DND-41 (cell line): ENCODE data around the gene ZNF724.

Source experiments
- ATAC-seq: fragments of 200-7000 bp; cut with Tn5 transposase; 3 replicates; pipeline ENCODE4 v1.9.1; 2021; ENCODE audit warnings: low read depth; ENCODE audit not compliant: insufficient read depth
- DNase-seq: peaks from one replicate; pipeline ENCODE4 v3.0.0-alpha.2; 2020
- H2AFZ ChIP-seq: 2 replicates; pipeline ENCODE4 v1.6.0; 2012; ENCODE audit warnings: low read depth, low read length
- H3K27ac ChIP-seq: 2 replicates; pipeline ENCODE4 v1.5.1; 2012; ENCODE audit warnings: low read length, inconsistent platforms
- H3K27me3 ChIP-seq: fragments of 200-600 bp; sonication (generic); 2 replicates; pipeline ENCODE4 v1.6.0; 2012; ENCODE audit warnings: low read length, mild to moderate bottlenecking, inconsistent platforms; ENCODE audit not compliant: insufficient read depth, poor library complexity
- H3K36me3 ChIP-seq: 2 replicates; pipeline ENCODE4 v1.5.1; 2012; ENCODE audit warnings: low read length, inconsistent platforms; ENCODE audit not compliant: insufficient read depth
- H3K4me1 ChIP-seq: 2 replicates; pipeline ENCODE4 v1.5.1; 2012; ENCODE audit warnings: mild to moderate bottlenecking, low read length; ENCODE audit not compliant: insufficient read depth
- H3K4me2 ChIP-seq: 2 replicates; pipeline ENCODE4 v1.6.0; 2012; ENCODE audit warnings: mild to moderate bottlenecking, moderate library complexity, low read length, inconsistent platforms; ENCODE audit not compliant: insufficient read depth
- H3K4me3 ChIP-seq, 2 experiments: fragments of 200-600 bp in 1 of 2; shearing (Covaris generic) in 1 of 2; 2 replicates each; pipeline ENCODE4 v1.5.1; 2012 to 2016; ENCODE audit warnings: inconsistent platforms in 2 of 2, low read length in 2 of 2, mild to moderate bottlenecking in 2 of 2, low read depth in 1 of 2, moderate library complexity in 1 of 2
- H3K79me2 ChIP-seq: 2 replicates; pipeline ENCODE4 v1.6.0; 2012; ENCODE audit warnings: low read length, inconsistent platforms; ENCODE audit not compliant: insufficient read depth
- H3K9ac ChIP-seq: 2 replicates; pipeline ENCODE4 v1.6.0; 2012; ENCODE audit warnings: low read depth, mild to moderate bottlenecking, inconsistent platforms, low read length, moderate library complexity
- H3K9me3 ChIP-seq: 2 replicates; pipeline ENCODE4 v1.5.1; 2012; ENCODE audit warnings: low read length, moderate library complexity, mild to moderate bottlenecking, inconsistent platforms; ENCODE audit not compliant: insufficient read depth, severe bottlenecking
- H4K20me1 ChIP-seq: 2 replicates; pipeline ENCODE4 v1.6.0; 2012; ENCODE audit warnings: low read length; ENCODE audit not compliant: insufficient read depth
- EZH2 ChIP-seq: IDR thresholded peaks from 3 replicates; pipeline ENCODE4 v1.6.1; 2012; ENCODE audit warnings: borderline replicate concordance, low read depth, mild to moderate bottlenecking, moderate library complexity, low read length, inconsistent platforms; ENCODE audit not compliant: severe bottlenecking
- TF ChIP-seq, protein P1 (sequence below): IDR thresholded peaks from 2 replicates; pipeline ENCODE4 v1.5.1; 2012; ENCODE audit warnings: borderline replicate concordance, low read length, moderate library complexity, mild to moderate bottlenecking; ENCODE audit not compliant: poor library complexity, severe bottlenecking; ENCODE audit errors: extremely low read depth

Gene ZNF724

DNA sequence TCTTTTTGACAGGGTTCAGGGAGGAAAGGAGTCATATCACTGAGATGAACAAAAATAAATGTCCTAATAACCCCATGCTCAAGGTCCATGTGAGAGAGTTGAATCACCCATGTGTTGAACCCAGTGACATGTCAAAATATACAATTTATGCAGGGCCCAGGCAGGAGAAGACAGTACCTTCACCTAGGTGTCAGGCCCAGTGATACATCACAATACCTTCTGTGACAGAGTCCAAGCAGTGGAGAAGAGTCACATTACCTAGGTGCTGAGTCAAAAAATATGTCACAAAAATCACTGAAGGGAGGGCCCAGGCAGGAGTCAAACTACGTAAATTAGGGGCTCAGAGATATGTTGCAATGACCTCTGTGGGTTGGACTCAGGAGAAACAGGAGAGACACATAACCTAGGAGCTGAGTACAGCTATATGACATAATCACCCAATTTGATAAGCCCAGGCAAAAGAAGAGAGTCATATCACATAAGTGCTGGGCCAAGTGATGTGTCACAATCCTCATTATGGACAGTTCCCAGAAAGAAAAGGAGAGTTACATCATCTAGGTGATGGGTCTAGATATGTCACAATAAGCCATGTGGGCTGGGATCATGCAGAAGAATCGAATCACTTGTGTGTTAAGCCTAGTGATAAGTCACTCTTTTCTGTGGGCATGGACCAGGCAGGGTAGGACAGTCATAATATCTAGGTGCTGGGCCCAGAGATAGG, 13.8 kb upstream of the ZNF724 start:
- Histone ChIP-seq H3K9ac (no peak overlapping the region), H2AFZ (no peak overlapping the region), H3K9me3 (no peaks in the 10 kb centered on the region), H3K4me2 (no peak overlapping the region), H4K20me1 (no peaks in the 10 kb centered on the region), H3K4me1 (no peaks in the 10 kb centered on the region), H3K79me2 (peaks cover 23% of the 10 kb centered on the region), H3K36me3 (peaks cover 78% of the 10 kb centered on the region), H3K27ac (no peak overlapping the region), H3K4me3 (no peak overlapping the region), H3K27me3 (no peaks in the 10 kb centered on the region)
- no peak for TF ChIP-seq EZH2
- TF ChIP-seq, protein P1, sequence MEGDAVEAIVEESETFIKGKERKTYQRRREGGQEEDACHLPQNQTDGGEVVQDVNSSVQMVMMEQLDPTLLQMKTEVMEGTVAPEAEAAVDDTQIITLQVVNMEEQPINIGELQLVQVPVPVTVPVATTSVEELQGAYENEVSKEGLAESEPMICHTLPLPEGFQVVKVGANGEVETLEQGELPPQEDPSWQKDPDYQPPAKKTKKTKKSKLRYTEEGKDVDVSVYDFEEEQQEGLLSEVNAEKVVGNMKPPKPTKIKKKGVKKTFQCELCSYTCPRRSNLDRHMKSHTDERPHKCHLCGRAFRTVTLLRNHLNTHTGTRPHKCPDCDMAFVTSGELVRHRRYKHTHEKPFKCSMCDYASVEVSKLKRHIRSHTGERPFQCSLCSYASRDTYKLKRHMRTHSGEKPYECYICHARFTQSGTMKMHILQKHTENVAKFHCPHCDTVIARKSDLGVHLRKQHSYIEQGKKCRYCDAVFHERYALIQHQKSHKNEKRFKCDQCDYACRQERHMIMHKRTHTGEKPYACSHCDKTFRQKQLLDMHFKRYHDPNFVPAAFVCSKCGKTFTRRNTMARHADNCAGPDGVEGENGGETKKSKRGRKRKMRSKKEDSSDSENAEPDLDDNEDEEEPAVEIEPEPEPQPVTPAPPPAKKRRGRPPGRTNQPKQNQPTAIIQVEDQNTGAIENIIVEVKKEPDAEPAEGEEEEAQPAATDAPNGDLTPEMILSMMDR = no peak
- no peak for ATAC-seq
- DNase-seq = no peak

GRCh38 chr19:23263396-23263795, 13.2 kb upstream of the ZNF724 start:
- DNase-seq = no peak
- Histone ChIP-seq H2AFZ (no peak overlapping the region), H3K27me3 (no peaks in the 10 kb centered on the region), H4K20me1 (no peaks in the 10 kb centered on the region), H3K9me3 (no peaks in the 10 kb centered on the region), H3K36me3 (peaks cover 78% of the 10 kb centered on the region), H3K79me2 (peaks cover 18% of the 10 kb centered on the region), H3K4me3 (no peak overlapping the region), H3K4me2 (no peak overlapping the region), H3K27ac (no peak overlapping the region), H3K4me1 (no peaks in the 10 kb centered on the region), H3K9ac (no peak overlapping the region)
- ATAC-seq = no peak
- TF ChIP-seq, protein P1 = no peak
- TF ChIP-seq EZH2 = no peak

DNA sequence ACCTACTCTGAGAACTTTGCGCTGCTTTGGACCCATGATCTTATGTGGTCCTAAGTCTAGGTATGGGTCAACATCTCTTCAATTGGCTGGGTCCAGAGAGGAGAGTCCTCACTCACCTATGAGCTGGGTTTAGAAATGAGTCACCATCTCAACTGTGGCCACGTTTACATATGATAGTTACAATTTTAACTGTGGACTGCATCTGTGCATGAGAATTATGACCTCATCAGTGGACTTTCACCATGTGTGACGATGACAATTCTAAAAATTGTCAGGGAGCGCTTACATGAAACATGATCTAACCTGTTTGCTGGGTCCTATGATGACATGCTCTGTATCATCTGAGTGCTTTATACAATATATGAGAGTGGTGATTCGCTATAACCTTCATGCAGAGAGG, 12.7 kb upstream of the ZNF724 start:
- no peak overlapping the region for H3K9ac ChIP-seq
- H2AFZ ChIP-seq = no peak overlapping the region
- H3K27me3 ChIP-seq = no peaks in the 10 kb centered on the region
- TF ChIP-seq EZH2 = no peak
- TF ChIP-seq, protein P1 = no peak
- H3K4me2 ChIP-seq = no peak overlapping the region
- ATAC-seq (no peak), DNase-seq (no peak)
- no peak overlapping the region for H3K4me3 ChIP-seq
- H3K79me2 ChIP-seq = peaks cover 16% of the 10 kb centered on the region
- no peaks in the 10 kb centered on the region for H4K20me1 ChIP-seq
- peaks cover 74% of the 10 kb centered on the region for H3K36me3 ChIP-seq
- H3K27ac ChIP-seq = no peak overlapping the region
- no peaks in the 10 kb centered on the region for H3K4me1 ChIP-seq
- H3K9me3 ChIP-seq = no peaks in the 10 kb centered on the region
